Stimulated activated CD8-positive, alpha-beta memory T cell treated with anti-CD3 and anti-CD28 coated beads, Interleukin-2, amount 100 ng/mL, for 1 hour (primary cell): ENCODE results near the gene PAOX.
"Not testable (repeated sequence)": the region's sequence is repeated elsewhere in the genome, so short reads cannot be mapped to it uniquely, and the experiment has no call there.

Source experiments
- DNase-seq, 2 donors: peaks; one replicate each; pipeline ENCODE4 v3.0.0-alpha.2; 2020; ENCODE audit warnings: low read depth in 2 of 2

The PAOX gene

GRCh38 chr10:133364645-133365431, 14.2 kb upstream of the PAOX start:
- DNase-seq = no peak

- no peak for DNase-seq
Observed at GRCh38 chr10:133365461-133366129, 13.5 kb upstream of the PAOX start.

- no peak for DNase-seq
Observed at GRCh38 chr10:133366130-133366478, 13.0 kb upstream of the PAOX start.

GRCh38 chr10:133366751-133367150, 12.3 kb upstream of the PAOX start:
- no peak for DNase-seq

DNA sequence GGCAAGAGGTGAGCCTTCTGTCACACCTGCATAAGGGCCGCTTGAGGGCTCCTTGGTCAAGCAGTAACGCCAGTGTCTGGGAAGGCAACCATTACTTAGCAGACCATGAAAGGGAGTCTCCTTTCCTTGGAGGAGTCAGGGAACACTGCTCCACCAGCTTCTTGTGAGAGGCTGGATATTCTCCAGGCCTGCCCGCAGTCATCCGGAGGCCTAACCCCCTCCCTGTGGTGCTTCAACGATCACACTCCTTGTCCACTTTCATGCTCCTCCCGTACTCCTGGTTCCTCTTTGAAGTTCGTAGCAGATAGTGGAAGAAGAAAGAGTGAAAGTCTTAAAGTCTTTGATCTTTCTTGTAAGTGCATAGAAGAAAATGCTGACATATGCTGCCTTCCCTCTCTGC, 11.6 kb upstream of the PAOX start:
- DNase-seq = not testable (repeated sequence)

- DNase-seq = no peak
Observed at GRCh38 chr10:133368153-133368552, 10.9 kb upstream of the PAOX start.

DNA sequence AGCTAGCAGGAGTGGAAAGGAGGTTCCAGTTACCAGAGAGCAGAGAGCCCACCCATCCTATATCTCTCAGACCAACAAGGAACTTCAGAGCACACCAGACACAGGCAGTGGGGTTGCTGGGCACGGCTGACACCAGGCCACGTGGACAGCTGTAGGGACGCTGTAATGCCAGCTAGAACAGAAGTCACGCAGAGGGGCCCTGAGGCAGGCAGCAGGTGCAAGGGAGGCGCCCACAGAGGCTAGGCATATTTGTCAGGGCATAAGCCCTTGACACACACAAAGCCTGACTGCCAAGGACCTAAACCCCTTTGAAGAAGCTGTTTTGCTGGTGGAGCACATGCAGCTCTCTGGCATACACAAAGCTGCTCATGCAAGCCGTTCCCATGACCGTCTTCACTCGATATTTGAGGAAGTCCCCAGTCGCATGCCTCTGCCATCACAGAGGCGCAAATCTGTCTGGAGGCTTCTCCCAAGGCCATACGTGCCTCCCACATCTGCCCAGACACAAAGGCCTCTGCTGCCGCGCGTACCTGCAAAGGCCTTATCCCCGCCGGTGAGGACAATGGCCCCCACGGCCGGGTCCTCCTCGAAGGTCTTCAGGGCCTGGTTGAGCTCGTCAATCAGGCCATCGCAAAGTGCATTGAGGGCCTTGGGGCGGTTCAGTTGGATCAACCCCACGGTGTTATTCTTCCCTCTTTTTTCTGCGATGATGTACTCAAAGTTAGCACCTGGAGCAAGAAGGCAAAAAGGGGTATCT, 8.9 kb upstream of the PAOX start:
- DNase-seq = no peak

DNA sequence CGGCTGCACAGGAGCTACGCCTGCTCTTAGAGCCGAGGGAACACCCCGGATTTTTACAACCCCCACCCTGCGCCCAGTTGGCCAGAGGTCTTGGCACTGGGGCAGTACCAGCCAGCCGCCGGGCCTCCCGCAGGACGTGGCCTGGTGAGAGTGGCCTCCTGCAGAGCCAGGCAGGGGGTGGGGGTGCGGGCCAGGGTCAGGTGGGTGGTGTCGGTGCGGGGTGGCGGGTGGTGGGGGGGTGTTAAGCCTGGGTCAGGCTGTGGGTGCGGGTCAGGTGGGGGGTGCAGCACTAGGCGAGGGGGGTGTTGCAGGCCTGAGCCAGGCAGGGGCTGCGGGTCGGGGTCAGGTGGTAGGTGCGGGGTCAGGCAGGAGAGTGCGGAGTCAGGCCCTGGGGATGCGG, 6.6 kb upstream of the PAOX start:
- no peak for DNase-seq

DNA sequence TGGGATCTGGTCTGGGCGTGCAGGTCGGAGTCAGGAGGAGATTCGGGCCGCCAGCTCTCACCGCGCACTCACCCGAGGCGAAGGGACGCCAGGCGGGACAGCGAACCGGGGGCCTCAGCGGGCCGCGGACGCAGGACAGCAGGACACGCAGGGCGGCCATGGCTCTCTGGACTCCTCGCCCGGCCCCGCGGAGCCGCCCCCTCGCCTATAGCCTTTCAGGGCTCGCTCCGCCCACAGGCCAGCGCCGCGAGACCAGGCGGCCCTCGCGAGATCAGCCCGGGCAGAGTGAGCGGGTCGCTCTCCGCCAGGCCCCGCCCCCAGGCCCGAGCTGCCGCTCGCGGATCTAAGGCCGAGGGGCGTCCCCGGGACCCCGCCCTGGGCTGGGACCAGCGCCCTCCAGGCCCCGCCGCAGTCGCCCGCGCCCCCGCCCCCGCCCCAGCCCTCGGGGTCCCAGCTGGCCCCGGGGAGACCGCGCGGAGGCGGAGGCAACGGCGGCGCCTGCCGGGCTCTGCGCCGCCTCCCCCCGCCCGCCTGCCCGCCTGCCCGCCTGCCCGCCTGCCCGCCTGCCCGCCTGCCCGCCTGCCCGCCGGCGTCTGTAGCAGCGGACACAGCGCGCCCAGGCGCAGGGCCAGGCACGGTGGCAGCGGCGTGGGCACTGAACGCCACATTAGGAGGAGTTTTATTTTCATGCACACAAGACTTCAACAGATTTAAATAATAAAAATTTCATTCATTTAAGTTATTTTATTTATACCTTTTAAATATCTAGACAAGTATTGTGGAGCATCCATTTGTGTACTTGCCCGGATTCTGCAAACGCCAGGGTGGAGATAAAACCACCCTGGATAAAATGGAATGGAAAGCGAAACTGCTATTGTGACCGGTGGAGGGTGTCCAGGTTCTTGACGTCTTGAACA, 5.6 kb upstream of the PAOX start, which contains the start of gene ECHS1:
Gene ECHS1 (minus strand): TSS at position 181 of the 917 bp plus-strand sequence. CDS start 21 bp downstream, at position 160.
- peak; percentile 80 to 88 for DNase-seq

GRCh38 chr10:133375357-133376115, 3.5 kb upstream of the PAOX start:
- DNase-seq = no peak

DNA sequence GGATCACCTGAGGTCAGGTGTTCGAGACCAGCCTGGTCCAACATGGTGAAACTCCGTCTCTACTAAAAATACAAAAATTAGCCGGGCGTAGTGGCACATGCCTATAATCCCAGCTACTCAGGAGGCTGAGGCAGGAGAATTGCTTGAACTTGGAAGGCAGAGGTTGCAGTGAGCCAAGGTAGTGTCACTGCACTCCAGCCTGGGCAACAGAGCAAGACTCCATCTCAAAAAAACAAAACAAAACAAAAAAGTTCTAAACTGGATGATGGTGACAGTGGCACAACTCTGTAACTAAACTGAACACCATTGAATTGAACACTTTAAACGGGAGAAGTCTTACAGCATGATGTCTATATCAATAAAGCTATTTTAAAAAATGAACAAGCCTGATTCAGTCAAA, 2.9 kb upstream of the PAOX start:
- DNase-seq = not testable (repeated sequence)

GRCh38 chr10:133377025-133377817, 1.8 kb upstream of the PAOX start:
- DNase-seq = no peak

DNA sequence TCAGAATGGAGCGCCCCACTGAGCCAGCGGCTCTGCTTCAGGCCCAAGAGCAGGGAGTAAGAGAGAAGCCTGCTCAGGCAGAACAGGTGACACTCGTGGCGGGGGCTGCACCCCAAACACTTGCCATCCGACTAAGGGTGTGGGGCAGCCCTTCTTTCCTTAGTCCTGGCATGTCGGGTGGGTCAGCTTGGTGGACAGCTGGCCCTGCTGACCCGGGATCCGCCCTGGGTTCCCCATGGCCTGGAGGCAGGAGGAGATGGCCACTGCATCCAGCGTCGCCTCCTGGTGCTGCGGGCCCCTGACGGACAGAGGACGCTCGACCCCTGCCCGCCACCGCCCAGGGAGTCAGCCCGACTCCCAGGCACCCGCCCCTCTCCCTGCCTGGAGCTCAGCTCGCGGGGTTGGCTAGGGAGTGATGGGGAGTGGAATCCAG, 1.2 kb upstream of the PAOX start:
- no peak for DNase-seq

- no peak for DNase-seq
Observed at GRCh38 chr10:133378251-133379096, 588 bp upstream of the PAOX start.

DNA sequence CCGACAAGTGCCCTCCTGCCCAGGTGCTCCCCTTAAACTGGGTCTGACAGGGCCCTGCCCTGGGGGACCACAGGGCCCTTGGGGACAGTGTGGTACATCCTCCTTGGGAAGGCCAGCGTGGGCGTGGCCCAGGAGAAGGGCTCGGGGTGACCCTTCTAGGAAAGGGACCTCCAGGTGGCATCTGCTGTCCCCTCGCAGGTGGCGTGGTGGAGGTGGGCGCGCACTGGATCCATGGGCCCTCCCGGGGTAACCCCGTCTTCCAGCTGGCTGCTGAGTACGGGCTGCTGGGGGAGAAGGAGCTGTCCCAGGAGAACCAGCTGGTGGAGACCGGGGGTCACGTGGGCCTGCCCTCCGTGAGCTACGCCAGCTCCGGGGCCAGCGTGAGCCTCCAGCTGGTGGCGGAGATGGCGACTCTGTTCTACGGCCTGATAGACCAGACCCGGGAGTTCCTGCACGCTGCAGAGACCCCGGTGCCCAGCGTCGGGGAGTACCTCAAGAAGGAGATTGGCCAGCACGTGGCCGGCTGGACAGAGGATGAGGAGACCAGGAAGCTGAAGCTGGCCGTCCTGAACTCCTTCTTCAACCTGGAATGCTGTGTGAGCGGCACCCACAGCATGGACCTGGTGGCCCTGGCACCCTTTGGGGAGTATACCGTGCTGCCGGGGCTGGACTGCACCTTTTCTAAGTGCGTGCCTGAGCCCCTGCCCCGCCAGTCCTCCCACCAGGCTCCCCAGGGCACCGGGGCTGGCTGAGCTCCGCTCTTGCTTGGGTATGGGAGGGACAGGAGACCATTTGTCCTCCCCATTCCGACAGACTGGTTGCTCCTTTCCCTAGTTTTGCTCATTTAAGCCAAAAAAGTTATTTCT, 972 bp downstream of the PAOX start:
- no peak for DNase-seq

GRCh38 chr10:133381036-133381435, 2.0 kb downstream of the PAOX start:
- DNase-seq = no peak

DNA sequence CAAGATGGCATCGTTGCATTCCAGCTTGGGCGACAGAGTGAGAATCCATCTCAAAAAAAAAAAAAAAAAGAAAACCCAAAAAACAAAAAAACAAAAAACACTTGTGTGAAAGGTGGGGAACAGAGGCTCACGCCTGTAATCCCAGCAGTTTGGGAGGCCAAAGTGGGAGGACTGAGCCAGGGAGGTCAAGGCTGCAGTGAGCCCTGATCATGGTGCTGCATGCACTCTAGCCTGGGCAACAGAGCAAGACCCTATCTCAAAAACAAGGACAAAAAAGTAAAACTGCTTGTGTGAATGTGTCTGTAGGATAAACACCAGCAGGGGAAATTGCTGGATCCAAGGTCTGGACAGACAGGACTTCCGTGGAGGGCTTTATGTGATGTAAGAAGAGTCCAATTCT, 4.5 kb downstream of the PAOX start:
- DNase-seq = no peak

DNA sequence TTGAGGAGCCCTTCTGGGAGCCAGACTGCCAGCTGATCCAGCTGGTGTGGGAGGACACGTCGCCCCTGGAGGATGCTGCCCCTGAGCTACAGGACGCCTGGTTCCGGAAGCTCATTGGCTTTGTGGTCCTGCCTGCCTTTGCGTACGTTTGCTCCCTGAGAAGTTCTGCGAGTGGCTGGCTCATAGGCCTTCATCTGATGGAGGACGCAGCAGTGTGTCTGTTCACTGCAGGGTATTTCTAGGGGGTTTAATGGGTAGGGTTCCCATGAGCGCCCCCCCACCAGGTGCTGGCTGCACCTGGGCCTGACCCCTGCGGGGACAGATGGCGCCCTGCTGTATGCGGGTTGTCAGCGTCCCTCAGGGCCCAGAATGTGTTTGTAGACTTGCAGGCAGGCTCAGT, 5.0 kb downstream of the PAOX start:
- DNase-seq = no peak
